Activated T-helper 17 cell treated with anti-CD3 and anti-CD28 coated beads, Interleukin-2, amount 50 U/mL, for 72 hours (primary cell): ENCODE results near the gene COQ3. TPM values are rescaled to one million over a fixed set of nuclear protein-coding genes. Genes with fewer than 3 reads are reported as not detected.

Experiments
- ATAC-seq: fragments of 150-1000 bp; cut with Tn5 transposase; replicated peaks from 2 replicates; pipeline ENCODE4 v1.10.0; 2021; ENCODE audit warnings: mild to moderate bottlenecking, moderate library complexity
- H3K27ac Mint-ChIP-seq: one replicate; pipeline ENCODE4 v1.8.0; 2022; ENCODE audit warnings: mixed read lengths
- H3K27me3 Mint-ChIP-seq: one replicate; pipeline ENCODE4 v1.8.0; 2022; ENCODE audit warnings: mixed read lengths
- H3K36me3 Mint-ChIP-seq: one replicate; pipeline ENCODE4 v1.8.0; 2022; ENCODE audit warnings: low read depth, mild to moderate bottlenecking, mixed read lengths
- H3K4me1 Mint-ChIP-seq: one replicate; pipeline ENCODE4 v1.8.0; 2022; ENCODE audit warnings: mixed read lengths
- H3K4me3 Mint-ChIP-seq: one replicate; pipeline ENCODE4 v1.8.0; 2022; ENCODE audit warnings: mild to moderate bottlenecking, mixed read lengths
- H3K9me3 Mint-ChIP-seq: one replicate; pipeline ENCODE4 v1.8.0; 2022; ENCODE audit warnings: mixed read lengths
- total RNA-seq, 2 donors: library from RNA; stranded (reverse); gene quantifications; one replicate each; pipeline ENCODE4 v1.2.3, GENCODE V29; 2022

Gene COQ3
- total RNA-seq, 2 donors from 2014 or later, result 3.0 to 6.9 TPM

DNA sequence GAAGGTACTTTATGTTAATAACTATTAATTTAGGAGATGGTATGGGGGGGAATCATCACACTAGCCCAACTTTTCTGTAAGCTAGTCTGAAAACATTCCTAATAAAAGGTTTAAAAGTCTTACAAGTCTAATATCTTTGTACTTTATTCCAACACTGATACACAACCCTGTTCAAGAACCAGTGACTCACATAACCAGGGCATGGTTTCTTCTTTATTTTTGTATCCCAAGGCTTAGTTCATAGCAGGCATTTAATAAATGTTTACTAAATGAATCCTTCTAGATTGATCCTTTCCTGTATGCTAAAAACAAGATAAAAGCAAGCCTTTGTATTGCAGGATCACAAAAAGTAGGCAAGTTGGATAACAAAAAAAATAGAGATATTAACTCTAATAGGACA, 21.5 kb upstream of the COQ3 start:
- no peak overlapping the region for H3K4me3 Mint-ChIP-seq
- no peak overlapping the region for H3K27ac Mint-ChIP-seq
- no peak for ATAC-seq
- H3K4me1 Mint-ChIP-seq, result peaks cover 14% of the 10 kb centered on the region
- no peaks in the 10 kb centered on the region for H3K27me3 Mint-ChIP-seq
- H3K36me3 Mint-ChIP-seq, result peaks cover 75% of the 10 kb centered on the region
- no peaks in the 10 kb centered on the region for H3K9me3 Mint-ChIP-seq

DNA sequence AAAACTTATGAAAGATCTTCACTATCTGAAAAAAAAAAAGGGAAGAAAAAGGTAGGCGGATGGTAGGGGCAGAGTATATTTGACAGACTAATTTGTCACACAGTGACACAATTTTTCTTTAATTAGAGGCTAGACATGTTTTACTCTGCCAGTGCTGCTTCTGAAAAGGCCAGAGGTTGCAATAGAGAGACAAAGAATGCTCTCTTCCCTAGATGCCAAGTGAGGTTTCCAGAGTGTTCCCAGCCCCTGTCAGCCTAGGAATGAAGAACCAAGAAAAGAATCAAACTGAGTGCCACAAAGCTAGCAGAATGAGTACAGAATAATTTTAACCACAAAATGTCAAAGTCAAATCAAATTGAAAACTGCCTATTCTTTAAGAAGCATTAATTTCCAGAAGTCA, 18.1 kb upstream of the COQ3 start:
- no peak overlapping the region for H3K27ac Mint-ChIP-seq
- H3K36me3 Mint-ChIP-seq, result peaks cover 92% of the 10 kb centered on the region
- H3K4me1 Mint-ChIP-seq, result peaks cover 5% of the 10 kb centered on the region
- no peak for ATAC-seq
- H3K4me3 Mint-ChIP-seq, result no peak overlapping the region
- no peaks in the 10 kb centered on the region for H3K27me3 Mint-ChIP-seq
- no peaks in the 10 kb centered on the region for H3K9me3 Mint-ChIP-seq

DNA sequence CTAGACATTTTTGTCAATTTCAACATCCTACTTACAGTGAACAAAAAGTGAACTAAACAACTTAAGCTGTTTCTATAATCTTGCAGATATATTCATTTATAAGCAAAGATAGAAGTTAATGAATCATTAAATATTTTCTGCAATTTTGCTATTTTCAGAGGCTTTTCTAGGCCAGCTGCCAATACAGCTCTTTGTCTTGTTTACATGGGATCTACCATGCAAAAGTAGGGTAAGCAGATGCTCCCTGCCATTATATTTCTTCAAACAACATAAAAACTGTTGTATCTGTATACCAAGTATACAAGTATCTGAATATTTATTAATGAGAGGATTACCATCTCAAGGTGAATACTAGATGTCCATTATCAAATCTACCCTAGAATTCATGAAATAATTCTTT, 15.7 kb upstream of the COQ3 start:
- Mint-ChIP-seq H3K4me1 (peaks cover 5% of the 10 kb centered on the region), H3K36me3 (peaks cover 99% of the 10 kb centered on the region), H3K27me3 (no peaks in the 10 kb centered on the region), H3K4me3 (no peak overlapping the region), H3K27ac (no peak overlapping the region), H3K9me3 (no peaks in the 10 kb centered on the region)
- no peak for ATAC-seq

DNA sequence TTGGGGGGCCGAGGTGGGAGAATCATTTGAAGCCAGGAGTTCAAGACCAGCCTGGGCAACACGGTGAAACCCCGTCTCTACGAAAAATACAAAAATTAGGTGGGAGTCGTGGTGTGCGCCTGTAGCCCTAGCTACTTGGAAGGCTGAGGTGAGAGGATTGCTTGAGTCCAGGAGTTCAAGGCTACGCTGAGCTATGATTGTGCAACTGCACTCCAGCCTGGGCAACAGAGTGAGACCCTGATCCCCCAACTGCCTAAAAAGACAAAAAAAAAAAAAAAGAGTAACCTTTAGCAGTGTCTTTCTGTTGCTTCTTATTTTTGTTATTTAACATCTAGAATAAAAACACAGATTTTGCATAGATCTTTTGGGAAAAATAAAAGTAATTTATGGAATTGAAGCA, 13.1 kb upstream of the COQ3 start:
- Mint-ChIP-seq H3K4me1 (peaks cover 5% of the 10 kb centered on the region), H3K4me3 (no peak overlapping the region), H3K36me3 (peaks cover 99% of the 10 kb centered on the region), H3K9me3 (no peaks in the 10 kb centered on the region), H3K27ac (no peak overlapping the region), H3K27me3 (no peaks in the 10 kb centered on the region)
- no peak for ATAC-seq

DNA sequence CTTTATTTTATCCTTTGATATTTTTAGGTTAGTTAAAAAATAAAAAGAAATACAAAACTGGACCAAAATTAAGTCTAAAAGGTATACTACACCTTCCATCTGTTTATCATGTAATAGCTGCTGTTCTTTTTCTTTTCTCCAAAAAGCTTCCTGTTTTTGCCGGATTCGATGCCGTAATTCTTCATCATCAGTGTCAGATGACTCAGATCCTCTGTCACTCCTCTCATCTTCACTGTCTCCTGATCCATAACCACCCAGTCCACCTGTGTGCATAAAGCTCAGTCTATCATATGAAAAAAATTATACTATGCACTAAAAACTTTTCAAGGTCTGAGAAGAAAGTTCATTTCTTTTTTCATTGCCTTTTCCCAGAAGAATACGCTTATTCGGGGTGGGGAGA, 8.5 kb upstream of the COQ3 start:
- H3K27ac Mint-ChIP-seq, result no peak overlapping the region
- H3K4me1 Mint-ChIP-seq, result no peaks in the 10 kb centered on the region
- H3K36me3 Mint-ChIP-seq, result peaks cover 95% of the 10 kb centered on the region
- no peak for ATAC-seq
- no peak overlapping the region for H3K4me3 Mint-ChIP-seq
- no peaks in the 10 kb centered on the region for H3K27me3 Mint-ChIP-seq
- no peaks in the 10 kb centered on the region for H3K9me3 Mint-ChIP-seq

DNA sequence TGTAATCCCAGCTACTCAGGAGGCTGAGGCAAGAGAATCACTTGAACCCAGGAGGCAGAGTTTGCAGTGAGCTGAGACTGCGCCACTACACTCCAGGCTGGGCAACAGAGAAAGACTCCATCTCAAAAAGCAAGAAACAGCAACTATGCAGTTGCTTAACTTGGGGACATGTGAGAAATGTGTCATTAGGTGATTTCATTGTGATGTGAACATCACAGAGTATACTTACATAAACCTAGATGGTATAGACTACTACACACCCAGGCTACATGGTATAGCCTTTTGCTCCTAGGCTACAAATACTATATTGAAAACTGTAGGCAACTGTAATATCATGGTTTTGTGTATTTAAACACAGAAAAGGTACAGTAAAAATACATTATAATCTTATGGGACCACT, 3.3 kb upstream of the COQ3 start:
- Mint-ChIP-seq H3K4me1 (no peaks in the 10 kb centered on the region), H3K9me3 (no peaks in the 10 kb centered on the region), H3K4me3 (no peak overlapping the region), H3K27me3 (no peaks in the 10 kb centered on the region), H3K27ac (no peak overlapping the region), H3K36me3 (peaks cover 52% of the 10 kb centered on the region)
- ATAC-seq, result no peak

DNA sequence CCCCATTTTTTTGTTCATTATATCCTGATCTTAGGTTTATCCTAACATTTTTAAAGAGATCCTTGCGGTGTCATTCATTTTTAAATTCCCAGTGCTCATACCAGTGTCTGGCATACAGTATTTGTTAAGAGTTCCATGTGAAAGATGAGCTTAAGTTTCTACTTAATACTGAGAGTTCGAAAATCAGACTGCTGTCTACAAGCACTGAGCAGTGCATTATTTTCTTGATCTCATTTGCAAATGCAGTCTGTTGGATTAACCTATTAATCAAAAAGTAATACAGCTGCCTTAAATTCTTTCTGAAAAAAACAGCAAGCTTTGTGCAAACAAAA, 663 bp downstream of the COQ3 start:
- H3K4me3 Mint-ChIP-seq, result peak overlapping the region; percentile 90
- peak overlapping the region; percentile 84 for H3K27ac Mint-ChIP-seq
- peak; percentile 9 for ATAC-seq
- H3K36me3 Mint-ChIP-seq, result peaks cover 12% of the 10 kb centered on the region
- H3K27me3 Mint-ChIP-seq, result no peaks in the 10 kb centered on the region
- H3K4me1 Mint-ChIP-seq, result no peaks in the 10 kb centered on the region
- no peaks in the 10 kb centered on the region for H3K9me3 Mint-ChIP-seq

DNA sequence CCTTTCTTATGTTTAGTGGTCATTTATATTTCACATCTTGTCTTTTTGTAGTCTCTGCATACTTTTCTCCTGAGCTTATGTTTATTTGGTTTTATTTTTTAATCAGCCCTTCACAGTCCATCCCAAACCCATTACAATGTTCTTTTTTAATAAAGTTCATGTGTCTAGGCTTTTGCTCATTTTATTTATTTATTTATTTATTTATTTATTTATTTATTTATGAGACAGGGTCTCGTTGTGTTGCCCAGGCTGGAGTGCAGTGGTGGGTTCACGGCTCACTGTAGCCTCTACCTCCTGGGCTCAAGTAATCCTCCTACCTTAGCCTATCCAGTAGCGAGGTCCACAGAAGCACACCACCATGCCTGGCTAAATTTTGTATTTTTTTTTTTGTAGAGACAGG, 3.1 kb downstream of the COQ3 start:
- H3K4me3 Mint-ChIP-seq, result no peak overlapping the region
- no peaks in the 10 kb centered on the region for H3K4me1 Mint-ChIP-seq
- no peaks in the 10 kb centered on the region for H3K9me3 Mint-ChIP-seq
- H3K27me3 Mint-ChIP-seq, result no peaks in the 10 kb centered on the region
- no peak overlapping the region for H3K27ac Mint-ChIP-seq
- ATAC-seq, result no peak
- H3K36me3 Mint-ChIP-seq, result no peaks in the 10 kb centered on the region

DNA sequence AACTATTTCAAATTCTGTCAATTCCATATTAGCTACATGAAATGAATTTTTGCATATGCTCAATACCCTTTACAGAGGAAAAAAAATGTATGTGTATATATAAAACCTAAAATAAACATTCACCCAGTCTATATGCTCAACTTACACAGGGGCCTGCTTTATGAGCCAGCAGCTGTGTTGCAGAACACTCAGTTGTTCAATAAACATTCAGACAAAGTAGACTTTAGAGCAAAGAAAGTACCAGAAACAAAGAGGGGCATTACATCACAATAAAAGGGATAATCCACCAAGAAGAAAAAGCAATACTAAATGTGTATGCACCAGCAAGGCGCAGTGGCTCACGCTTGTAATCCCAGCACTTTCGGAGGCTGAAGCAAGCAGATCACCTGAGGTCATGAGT, 9.5 kb downstream of the COQ3 start:
- no peak overlapping the region for H3K4me3 Mint-ChIP-seq
- H3K9me3 Mint-ChIP-seq, result no peaks in the 10 kb centered on the region
- H3K36me3 Mint-ChIP-seq, result no peaks in the 10 kb centered on the region
- no peaks in the 10 kb centered on the region for H3K27me3 Mint-ChIP-seq
- ATAC-seq, result no peak
- H3K27ac Mint-ChIP-seq, result no peak overlapping the region
- H3K4me1 Mint-ChIP-seq, result no peaks in the 10 kb centered on the region

DNA sequence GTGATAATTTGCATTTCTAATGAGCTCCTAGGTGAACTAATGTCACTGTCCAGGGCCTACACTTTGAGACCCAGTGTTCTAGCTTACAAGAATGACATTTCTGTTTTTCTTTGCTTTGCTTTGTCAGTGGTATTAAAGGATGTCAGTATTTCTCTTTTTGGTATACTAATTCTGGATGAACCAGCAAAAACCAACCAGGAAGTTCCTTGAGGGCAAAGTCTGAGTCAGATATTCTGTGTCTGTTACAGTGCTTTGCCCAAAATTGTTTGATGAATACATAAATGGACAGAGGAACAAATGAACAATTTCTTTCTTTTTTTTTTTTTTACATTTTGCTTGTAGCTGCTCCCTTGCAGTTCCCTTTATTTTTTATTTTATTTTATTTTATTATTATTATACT, 15.4 kb downstream of the COQ3 start:
- Mint-ChIP-seq H3K4me1 (no peaks in the 10 kb centered on the region), H3K36me3 (no peaks in the 10 kb centered on the region), H3K4me3 (no peak overlapping the region), H3K9me3 (no peaks in the 10 kb centered on the region), H3K27ac (no peak overlapping the region), H3K27me3 (no peaks in the 10 kb centered on the region)
- ATAC-seq, result no peak

DNA sequence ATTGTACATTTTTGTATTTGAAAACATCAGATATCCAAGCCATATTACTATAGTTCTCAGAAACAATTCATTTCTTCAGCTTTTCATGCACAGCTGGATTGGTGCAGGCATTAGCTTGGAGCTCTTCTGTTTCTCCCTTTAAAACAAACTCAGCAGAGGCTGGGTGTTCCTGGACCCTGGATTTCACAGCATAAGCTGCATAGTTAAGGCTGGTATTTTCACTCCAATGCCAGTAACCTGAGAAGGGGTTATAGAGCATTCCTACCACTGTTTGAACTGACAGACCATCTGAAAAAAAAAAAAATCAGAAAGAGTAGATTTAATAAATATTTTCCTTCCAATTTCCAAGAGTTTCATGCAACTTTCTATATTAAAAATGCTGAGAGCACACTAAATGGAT, 24.5 kb downstream of the COQ3 start:
- H3K4me1 Mint-ChIP-seq, result no peaks in the 10 kb centered on the region

DNA sequence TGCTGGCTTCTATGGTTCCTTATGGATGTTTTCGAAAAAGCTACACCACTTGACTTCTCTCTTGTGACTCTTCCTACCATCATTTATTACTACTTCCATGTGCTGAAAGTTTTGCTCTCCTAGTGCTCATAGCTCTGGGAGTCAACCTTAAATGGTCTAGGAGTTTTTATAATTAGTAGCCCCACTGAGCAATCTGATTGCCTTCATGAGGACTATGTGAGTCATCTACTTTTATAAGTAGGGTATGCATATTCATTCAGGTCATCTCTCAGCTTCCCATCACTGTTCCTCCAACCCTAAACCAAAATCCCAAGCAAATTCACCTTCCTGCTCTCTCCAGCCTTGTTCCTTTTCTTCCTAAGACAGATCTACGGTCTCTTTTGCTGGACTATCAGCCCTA, 27.1 kb downstream of the COQ3 start:
- Mint-ChIP-seq H3K36me3 (no peaks in the 10 kb centered on the region), H3K4me3 (no peak overlapping the region), H3K4me1 (peaks cover 4% of the 10 kb centered on the region), H3K27me3 (no peaks in the 10 kb centered on the region), H3K9me3 (no peaks in the 10 kb centered on the region), H3K27ac (no peak overlapping the region)
- no peak for ATAC-seq

More for the DNA sequence above, 24.5 kb downstream of the COQ3 start:
- no peak overlapping the region for H3K4me3 Mint-ChIP-seq
- H3K27ac Mint-ChIP-seq, result no peak overlapping the region
- ATAC-seq, result no peak
- no peaks in the 10 kb centered on the region for H3K9me3 Mint-ChIP-seq
- H3K36me3 Mint-ChIP-seq, result no peaks in the 10 kb centered on the region
- H3K27me3 Mint-ChIP-seq, result no peaks in the 10 kb centered on the region

DNA sequence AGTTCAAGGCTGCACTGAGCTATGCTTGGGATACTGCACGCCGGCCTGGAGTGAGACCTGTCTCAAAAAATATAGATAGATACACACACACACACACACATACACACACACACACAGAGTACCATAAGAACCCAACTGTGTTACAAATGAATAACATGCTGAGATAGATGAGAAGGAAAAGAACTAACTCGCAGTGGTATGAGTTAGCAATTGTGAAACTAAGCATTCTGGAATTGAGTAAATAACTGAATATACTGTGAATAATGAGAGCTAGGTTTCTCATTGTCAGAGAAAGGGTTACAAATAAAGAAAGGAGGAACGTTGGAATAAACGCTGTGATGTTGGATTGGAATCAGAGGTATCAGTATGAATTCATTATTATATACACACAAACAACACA, 30.0 kb downstream of the COQ3 start:
- Mint-ChIP-seq H3K4me3 (peak overlapping the region; percentile 1), H3K27ac (peak overlapping the region; percentile 71), H3K9me3 (no peaks in the 10 kb centered on the region), H3K36me3 (no peaks in the 10 kb centered on the region), H3K4me1 (peaks cover 4% of the 10 kb centered on the region), H3K27me3 (peaks cover 19% of the 10 kb centered on the region)
- ATAC-seq, result peak; percentile 80

DNA sequence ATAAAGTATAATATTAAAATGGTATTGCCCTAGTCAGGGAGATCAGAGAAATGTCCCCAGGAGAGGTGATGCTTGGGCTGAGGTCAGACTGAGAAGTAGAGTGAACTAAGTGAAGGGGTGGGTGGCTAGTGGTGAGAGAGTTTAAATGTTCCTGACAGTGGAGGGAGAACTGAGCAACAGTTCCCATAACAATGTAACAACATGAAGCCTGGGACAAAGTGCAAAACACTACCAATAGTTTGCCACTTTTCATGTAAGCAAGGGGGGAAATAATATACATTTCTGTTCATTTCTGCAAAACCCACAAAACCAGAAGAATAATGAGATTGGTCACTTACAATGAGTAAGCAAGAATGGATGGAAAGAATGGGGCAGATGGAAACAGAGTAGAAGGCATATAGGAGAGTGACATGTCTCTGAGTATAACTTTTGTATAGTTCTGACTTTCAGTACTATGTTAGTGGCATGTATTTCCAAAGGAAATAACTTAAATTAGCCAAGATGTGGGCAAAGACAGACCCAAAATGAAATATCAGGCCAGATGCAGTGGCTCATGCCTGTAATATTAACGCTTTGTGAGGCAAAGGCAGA, 31.2 kb downstream of the COQ3 start:
- Mint-ChIP-seq H3K36me3 (no peaks in the 10 kb centered on the region), H3K27me3 (peaks cover 19% of the 10 kb centered on the region), H3K4me3 (no peak overlapping the region), H3K9me3 (no peaks in the 10 kb centered on the region), H3K27ac (peak overlapping the region; percentile 23), H3K4me1 (peaks cover 4% of the 10 kb centered on the region)
- ATAC-seq, result peak; percentile 72

DNA sequence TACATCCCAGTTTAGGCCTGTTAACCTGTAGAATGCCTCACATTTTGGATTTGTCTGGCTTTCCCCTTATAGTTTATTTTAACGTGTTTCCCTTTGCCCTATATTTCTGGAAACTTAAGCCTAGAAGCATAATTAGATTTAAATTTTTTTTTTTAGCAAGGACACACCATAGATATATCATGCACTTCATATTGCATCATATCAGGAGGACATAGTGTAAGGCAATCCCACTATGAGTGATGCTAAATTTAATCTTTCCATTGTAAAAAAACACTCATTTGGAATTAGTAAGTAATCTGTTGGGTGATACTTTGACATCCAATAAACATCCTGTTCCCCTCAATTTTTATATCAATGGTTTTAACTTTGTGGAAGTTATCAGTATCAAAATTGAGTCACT, 34.2 kb downstream of the COQ3 start:
- H3K4me1 Mint-ChIP-seq, result peaks cover 4% of the 10 kb centered on the region
- no peaks in the 10 kb centered on the region for H3K36me3 Mint-ChIP-seq
- no peak overlapping the region for H3K4me3 Mint-ChIP-seq
- ATAC-seq, result no peak
- no peaks in the 10 kb centered on the region for H3K9me3 Mint-ChIP-seq
- peaks cover 34% of the 10 kb centered on the region for H3K27me3 Mint-ChIP-seq
- no peak overlapping the region for H3K27ac Mint-ChIP-seq

DNA sequence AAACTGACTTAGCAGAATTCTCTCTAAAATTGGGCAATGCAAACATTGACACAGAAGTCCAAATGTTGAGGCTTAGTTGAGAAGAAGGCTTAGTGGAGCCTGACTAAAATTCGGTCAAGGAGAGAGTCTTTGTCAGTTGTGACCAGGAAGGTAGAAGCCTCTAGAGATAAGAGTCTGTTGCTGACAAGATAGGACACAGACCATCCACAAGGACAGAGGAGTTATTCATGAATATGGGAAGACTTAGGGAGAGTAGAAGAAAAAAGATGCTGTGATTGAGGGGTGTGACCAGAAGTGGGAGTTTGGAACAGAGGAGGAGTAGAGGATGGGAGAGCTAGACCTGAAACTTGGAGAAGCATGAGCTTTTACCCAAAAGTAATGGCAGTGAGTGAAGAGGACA, 37.4 kb downstream of the COQ3 start:
- no peaks in the 10 kb centered on the region for H3K36me3 Mint-ChIP-seq
- H3K27ac Mint-ChIP-seq, result no peak overlapping the region
- H3K27me3 Mint-ChIP-seq, result peaks cover 49% of the 10 kb centered on the region
- H3K9me3 Mint-ChIP-seq, result no peaks in the 10 kb centered on the region
- no peak overlapping the region for H3K4me3 Mint-ChIP-seq
- no peaks in the 10 kb centered on the region for H3K4me1 Mint-ChIP-seq
- no peak for ATAC-seq
